HL-60 (cell line): ENCODE measurements around the gene TUBB2A.

ENCODE experiments used
- REST ChIP-seq: IDR thresholded peaks from 2 replicates; pipeline ENCODE4 v1.6.1; 2012; ENCODE audit warnings: low read depth; ENCODE audit not compliant: insufficient replicate concordance
- TF ChIP-seq, protein P1 (sequence below): IDR thresholded peaks from one replicate; pipeline ENCODE4 v1.5.1; 2011; ENCODE audit warnings: low read length, control low read depth, inconsistent platforms; ENCODE audit not compliant: insufficient read depth

GRCh38 chr6:3175715-3176402 is 18.5 kb upstream of the TUBB2A start:
- TF ChIP-seq, protein P1, sequence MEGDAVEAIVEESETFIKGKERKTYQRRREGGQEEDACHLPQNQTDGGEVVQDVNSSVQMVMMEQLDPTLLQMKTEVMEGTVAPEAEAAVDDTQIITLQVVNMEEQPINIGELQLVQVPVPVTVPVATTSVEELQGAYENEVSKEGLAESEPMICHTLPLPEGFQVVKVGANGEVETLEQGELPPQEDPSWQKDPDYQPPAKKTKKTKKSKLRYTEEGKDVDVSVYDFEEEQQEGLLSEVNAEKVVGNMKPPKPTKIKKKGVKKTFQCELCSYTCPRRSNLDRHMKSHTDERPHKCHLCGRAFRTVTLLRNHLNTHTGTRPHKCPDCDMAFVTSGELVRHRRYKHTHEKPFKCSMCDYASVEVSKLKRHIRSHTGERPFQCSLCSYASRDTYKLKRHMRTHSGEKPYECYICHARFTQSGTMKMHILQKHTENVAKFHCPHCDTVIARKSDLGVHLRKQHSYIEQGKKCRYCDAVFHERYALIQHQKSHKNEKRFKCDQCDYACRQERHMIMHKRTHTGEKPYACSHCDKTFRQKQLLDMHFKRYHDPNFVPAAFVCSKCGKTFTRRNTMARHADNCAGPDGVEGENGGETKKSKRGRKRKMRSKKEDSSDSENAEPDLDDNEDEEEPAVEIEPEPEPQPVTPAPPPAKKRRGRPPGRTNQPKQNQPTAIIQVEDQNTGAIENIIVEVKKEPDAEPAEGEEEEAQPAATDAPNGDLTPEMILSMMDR, result no peak
- no peak for TF ChIP-seq REST
